Spleen (tissue), 7 donors: ENCODE results near the gene C16orf92.

Source experiments
- CTCF ChIP-seq, 11 experiments: fragments of 200-600 bp in 7 of 11; fragments of 450-650 bp in 4 of 11; sonication (generic) in 4 of 11; IDR thresholded peaks in 8 of 11; conservative IDR thresholded peaks in 3 of 11; 1 replicate in 7 of 11; 2 replicates in 4 of 11; pipeline versions ENCODE4 v1.4.0 to v1.8.0; 2016 to 2021; ENCODE audit warnings: antibody characterized with exemption in 11 of 11, inconsistent platforms in 4 of 11, mild to moderate bottlenecking in 1 of 11
- POLR2A ChIP-seq, 3 donors: fragments of 450-650 bp; IDR thresholded peaks; one replicate each; pipeline ENCODE4 v1.5.1; 2017; ENCODE audit warnings: antibody characterized with exemption in 3 of 3, mild to moderate bottlenecking in 1 of 3
- donor health status: DM: no; HTN: no; CAD: no; lungs with moderate emphysema.
- donor health status: DM: no; HTN: no; CAD: no.
- donor health status: DM: no; HTN: no; CAD: no.

GRCh38 chr16:30023586-30023985 lies 588 bp downstream of the C16orf92 start:
- TF ChIP-seq CTCF (IDR thresholded peaks at IDR 0.05 in 8 of 11, conservative IDR thresholded peaks at IDR 0.05 in 3 of 11) (no peak), POLR2A (IDR thresholded peaks at IDR 0.05) (no peak)
